Panc1 (cell line): ENCODE results near the gene FUCA2. TPM values are rescaled to one million over a fixed set of nuclear protein-coding genes. Genes with fewer than 3 reads are reported as not detected.
"Not testable (repeated sequence)": the region's sequence is repeated elsewhere in the genome, so short reads cannot be mapped to it uniquely, and the experiment has no call there.

Source experiments
- ATAC-seq: fragments of 200-7000 bp; cut with Tn5 transposase; 2 replicates; pipeline ENCODE4 v1.9.1; 2020; ENCODE audit warnings: mild to moderate bottlenecking, moderate library complexity
- BruUV-seq: library from RNA; stranded (reverse); fragments of 400-500 nt; replicated peaks from 2 replicates; lab custom pipeline; 2021; lab: Mats Ljungman, UMichigan
- CTCF ChIA-PET: fragments of 300-600 bp; sonication (Branson Sonifier 250); formaldehyde crosslinking; loops from one replicate; lab custom pipeline; 2022; ENCODE audit warnings: antibody characterized with exemption; lab: Charles Lee
- POLR2A ChIA-PET: fragments of 300-600 bp; sonication (Branson Sonifier 250); formaldehyde crosslinking; loops from one replicate; lab custom pipeline; 2022; ENCODE audit warnings: antibody characterized with exemption; lab: Charles Lee
- DNase-seq: peaks from one replicate; pipeline ENCODE4 v3.0.0-alpha.2; 2010; ENCODE audit warnings: low read depth, low spot score
- H3K27ac ChIP-seq: 2 replicates; pipeline ENCODE4 v1.5.1; 2011; ENCODE audit warnings: mild to moderate bottlenecking, low read length, inconsistent platforms
- H3K27me3 ChIP-seq: fragments of 200-500 bp; sonication (Bioruptor generic); 2 replicates; pipeline ENCODE4 v1.6.0; 2014; ENCODE audit warnings: low read length, inconsistent platforms; ENCODE audit not compliant: control insufficient read depth, insufficient read depth
- H3K36me3 ChIP-seq: fragments of 200-500 bp; sonication (Bioruptor generic); 2 replicates; pipeline ENCODE4 v1.5.1; 2014; ENCODE audit warnings: inconsistent platforms, mild to moderate bottlenecking, low read length, moderate library complexity; ENCODE audit not compliant: control insufficient read depth, insufficient read depth
- H3K4me1 ChIP-seq: 2 replicates; pipeline ENCODE4 v1.5.1; 2011; ENCODE audit warnings: inconsistent platforms, mild to moderate bottlenecking, low read length, moderate library complexity; ENCODE audit not compliant: control insufficient read depth, insufficient read depth
- H3K4me3 ChIP-seq, 2 experiments: 2 replicates each; pipeline ENCODE4 v1.5.1; 2011 to 2012; ENCODE audit warnings: low read depth in 2 of 2, low read length in 2 of 2, mild to moderate bottlenecking in 2 of 2, inconsistent platforms in 1 of 2, moderate library complexity in 1 of 2
- H3K9me3 ChIP-seq: fragments of 200-500 bp; sonication (Bioruptor generic); 2 replicates; pipeline ENCODE4 v1.5.1; 2014; ENCODE audit warnings: low read depth, mild to moderate bottlenecking, inconsistent platforms, low read length, moderate library complexity; ENCODE audit not compliant: control insufficient read depth, insufficient read depth
- POLR2AphosphoS5 ChIP-seq: IDR thresholded peaks from 2 replicates; pipeline ENCODE4 v1.6.1; 2012; ENCODE audit warnings: mild to moderate bottlenecking, low read depth, low read length, moderate library complexity
- REST ChIP-seq, 2 experiments: IDR thresholded peaks; 2 replicates each; pipeline ENCODE4 v1.6.1; 2011 to 2012; ENCODE audit warnings: low read depth in 2 of 2, control low read depth in 1 of 2, low read length in 1 of 2, mild to moderate bottlenecking in 1 of 2, moderate library complexity in 1 of 2; ENCODE audit not compliant: insufficient read depth in 1 of 2
- SIN3A ChIP-seq: IDR thresholded peaks from 2 replicates; pipeline ENCODE4 v1.6.1; 2012; ENCODE audit warnings: low read depth, mild to moderate bottlenecking, low read length, moderate library complexity, borderline replicate concordance; ENCODE audit not compliant: insufficient read depth
- TCF7L2 ChIP-seq: IDR thresholded peaks from 2 replicates; pipeline ENCODE4 v1.6.1; 2011; ENCODE audit warnings: mild to moderate bottlenecking, low read depth, low read length, inconsistent platforms
- in situ Hi-C: cut with HindIII; loops from 2 replicates; pipeline ENCODE4 v1.10.0; 2016; ENCODE audit warnings: low sequenced_read_pairs, low pct_unique_long_range_greater_than_20kb
- intact Hi-C: fragments of 100-400 bp; cut with micrococcal nuclease; formaldehyde crosslinking; loops from one replicate; pipeline ENCODE4 v1.10.0; 2022; ENCODE audit not compliant: unreplicated experiment
- total RNA-seq: library from RNA; stranded (reverse); gene quantifications from one replicate; pipeline ENCODE4 v1.2.1, GENCODE V29; 2021; ENCODE audit not compliant: unreplicated experiment
- TF ChIP-seq, protein P1 (sequence below): fragments of 450-650 bp; IDR thresholded peaks from 2 replicates; pipeline ENCODE4 v1.5.1; 2017; ENCODE audit warnings: mild to moderate bottlenecking

Gene FUCA2
- total RNA-seq, 1 experiment from 2014 or later = 68.1 TPM

- no TSS peak for BruUV-seq
- ATAC-seq = no peak
- intact Hi-C loops = no loop called here
Measured at GRCh38 chr6:143471822-143472221, 39.7 kb downstream of the FUCA2 start.

DNA sequence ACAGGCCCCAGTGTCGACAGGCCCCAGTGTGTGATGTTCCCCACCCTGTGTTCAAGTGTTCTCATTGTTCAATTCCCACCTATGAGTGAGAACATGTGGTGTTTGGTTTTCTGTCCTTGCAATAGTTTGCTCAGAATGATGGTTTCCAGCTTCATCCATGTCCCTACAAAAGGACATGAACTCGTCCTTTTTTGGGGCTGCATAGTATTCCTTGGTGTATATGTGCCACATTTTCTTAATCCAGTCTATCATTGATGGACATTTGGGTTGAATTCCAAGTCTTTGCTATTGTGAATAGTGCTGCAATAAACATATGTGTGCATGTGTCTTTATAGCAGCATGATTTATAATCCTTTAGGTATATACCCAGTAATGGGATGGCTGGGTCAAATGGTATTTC is 42.7 kb downstream of the FUCA2 start:
- H3K4me3 ChIP-seq, DNase-seq, H3K36me3 ChIP-seq, CTCF ChIA-PET, POLR2A ChIA-PET, BruUV-seq, in situ Hi-C loops, intact Hi-C loops, ATAC-seq, H3K27ac ChIP-seq, H3K27me3 ChIP-seq, H3K9me3 ChIP-seq, H3K4me1 ChIP-seq: not testable (repeated sequence)

More at GRCh38 chr6:143471822-143472221, 39.7 kb downstream of the FUCA2 start:
- in situ Hi-C loops = no loop called here
- Histone ChIP-seq H3K9me3 (no peaks in the 10 kb centered on the region), H3K27ac (no peak overlapping the region), H3K4me3 (no peak overlapping the region), H3K36me3 (no peaks in the 10 kb centered on the region; the same call in 1 of the 2 replicates), H3K4me1 (no peaks in the 10 kb centered on the region), H3K27me3 (no peaks in the 10 kb centered on the region)
- DNase-seq = no peak
- POLR2A ChIA-PET = no interaction called here
- TF ChIP-seq SIN3A (no peak), POLR2AphosphoS5 (no peak), TCF7L2 (no peak), REST (IDR thresholded peaks at IDR 0.05; ENCODE audit: insufficient read depth in 1 of 2, low read depth in 2 of 2, low read length in 1 of 2) (no peak)
- TF ChIP-seq, protein P1, sequence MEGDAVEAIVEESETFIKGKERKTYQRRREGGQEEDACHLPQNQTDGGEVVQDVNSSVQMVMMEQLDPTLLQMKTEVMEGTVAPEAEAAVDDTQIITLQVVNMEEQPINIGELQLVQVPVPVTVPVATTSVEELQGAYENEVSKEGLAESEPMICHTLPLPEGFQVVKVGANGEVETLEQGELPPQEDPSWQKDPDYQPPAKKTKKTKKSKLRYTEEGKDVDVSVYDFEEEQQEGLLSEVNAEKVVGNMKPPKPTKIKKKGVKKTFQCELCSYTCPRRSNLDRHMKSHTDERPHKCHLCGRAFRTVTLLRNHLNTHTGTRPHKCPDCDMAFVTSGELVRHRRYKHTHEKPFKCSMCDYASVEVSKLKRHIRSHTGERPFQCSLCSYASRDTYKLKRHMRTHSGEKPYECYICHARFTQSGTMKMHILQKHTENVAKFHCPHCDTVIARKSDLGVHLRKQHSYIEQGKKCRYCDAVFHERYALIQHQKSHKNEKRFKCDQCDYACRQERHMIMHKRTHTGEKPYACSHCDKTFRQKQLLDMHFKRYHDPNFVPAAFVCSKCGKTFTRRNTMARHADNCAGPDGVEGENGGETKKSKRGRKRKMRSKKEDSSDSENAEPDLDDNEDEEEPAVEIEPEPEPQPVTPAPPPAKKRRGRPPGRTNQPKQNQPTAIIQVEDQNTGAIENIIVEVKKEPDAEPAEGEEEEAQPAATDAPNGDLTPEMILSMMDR = no peak
- CTCF ChIA-PET = no interaction called here

DNA sequence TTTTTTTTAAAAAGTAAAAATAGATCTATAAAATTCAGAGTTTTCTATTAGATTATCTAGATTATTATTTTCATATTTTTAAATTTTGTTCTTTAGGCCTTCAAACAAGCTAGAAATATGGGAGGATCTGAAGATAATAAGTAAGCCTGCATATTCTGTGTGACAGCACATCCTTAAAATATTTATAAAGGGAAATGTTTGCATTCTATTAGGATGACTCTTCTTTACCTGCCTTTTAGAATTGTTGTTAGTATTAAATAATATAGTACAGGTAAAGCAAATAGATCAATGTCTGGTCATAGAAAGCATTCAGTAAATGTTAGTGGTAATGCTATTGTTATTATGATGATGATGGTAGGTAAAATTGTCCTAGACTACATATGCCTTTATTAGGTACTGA is 43.5 kb downstream of the FUCA2 start:
- no peak overlapping the region for H3K4me3 ChIP-seq
- BruUV-seq = no TSS peak
- no peak for ATAC-seq
- no peaks in the 10 kb centered on the region; the same call in 1 of the 2 replicates for H3K36me3 ChIP-seq
- in situ Hi-C loops (no loop called here), intact Hi-C loops (no loop called here)
- no peak for DNase-seq
- no peaks in the 10 kb centered on the region for H3K4me1 ChIP-seq
- TF ChIP-seq TCF7L2 = no peak
- TF ChIP-seq REST (IDR thresholded peaks at IDR 0.05; ENCODE audit: insufficient read depth in 1 of 2, low read depth in 2 of 2, low read length in 1 of 2) = no peak
- TF ChIP-seq, protein P1 = no peak
- no peak for TF ChIP-seq POLR2AphosphoS5
- no peak for TF ChIP-seq SIN3A
- no peaks in the 10 kb centered on the region for H3K9me3 ChIP-seq
- H3K27me3 ChIP-seq = no peaks in the 10 kb centered on the region
- ChIA-PET CTCF (no interaction called here), POLR2A (no interaction called here)
- H3K27ac ChIP-seq = no peak overlapping the region
